HEK293 (cell line): ENCODE data around the gene RBM42.

Experiments used
- GLIS1 ChIP-seq: fragments of 450-650 bp; formaldehyde crosslinking; IDR thresholded peaks from 2 replicates; pipeline ENCODE4 v1.5.1; 2016; ENCODE audit warnings: missing biosample characterization, missing genetic modification characterization
- KLF8 ChIP-seq: fragments of 450-650 bp; formaldehyde crosslinking; IDR thresholded peaks from 2 replicates; pipeline ENCODE4 v1.5.1; 2016; ENCODE audit warnings: missing biosample characterization, missing genetic modification characterization
- KLF9 ChIP-seq: fragments of 450-650 bp; formaldehyde crosslinking; IDR thresholded peaks from 2 replicates; pipeline ENCODE4 v1.5.1; 2016; ENCODE audit warnings: missing biosample characterization, missing genetic modification characterization, low read depth
- PBX3 ChIP-seq: sonication (generic); formaldehyde crosslinking; IDR thresholded peaks from 2 replicates; pipeline ENCODE4 v1.8.1; 2022; ENCODE audit warnings: mild to moderate bottlenecking, moderate library complexity, missing genetic modification reagents
- PRDM6 ChIP-seq: fragments of 450-650 bp; formaldehyde crosslinking; IDR thresholded peaks from 2 replicates; pipeline ENCODE4 v1.5.1; 2017; ENCODE audit warnings: missing biosample characterization, missing genetic modification characterization
- WT1 ChIP-seq: fragments of 450-650 bp; formaldehyde crosslinking; IDR thresholded peaks from 2 replicates; pipeline ENCODE4 v1.5.1; 2016; ENCODE audit warnings: missing biosample characterization, missing genetic modification characterization
- ZFP37 ChIP-seq: fragments of 450-650 bp; formaldehyde crosslinking; IDR thresholded peaks from 2 replicates; pipeline ENCODE4 v1.5.1; 2016; ENCODE audit warnings: missing biosample characterization, missing genetic modification characterization
- ZIC2 ChIP-seq: fragments of 450-650 bp; formaldehyde crosslinking; IDR thresholded peaks from 2 replicates; pipeline ENCODE4 v1.5.1; 2016; ENCODE audit warnings: missing biosample characterization, missing genetic modification characterization
- ZNF10 ChIP-seq: fragments of 450-650 bp; formaldehyde crosslinking; IDR thresholded peaks from 2 replicates; pipeline ENCODE4 v1.5.1; 2017; ENCODE audit warnings: missing biosample characterization, missing genetic modification characterization
- ZNF112 ChIP-seq: fragments of 450-650 bp; formaldehyde crosslinking; IDR thresholded peaks from 2 replicates; pipeline ENCODE4 v1.5.0; 2017; ENCODE audit warnings: missing biosample characterization, missing genetic modification characterization
- ZNF174 ChIP-seq: fragments of 450-650 bp; formaldehyde crosslinking; IDR thresholded peaks from 2 replicates; pipeline ENCODE4 v1.5.0; 2017; ENCODE audit warnings: missing biosample characterization, mild to moderate bottlenecking, missing genetic modification characterization
- ZNF175 ChIP-seq: fragments of 450-650 bp; formaldehyde crosslinking; IDR thresholded peaks from 2 replicates; pipeline ENCODE4 v1.5.1; 2016; ENCODE audit warnings: missing biosample characterization, missing genetic modification characterization
- ZNF211 ChIP-seq: fragments of 450-650 bp; formaldehyde crosslinking; IDR thresholded peaks from 2 replicates; pipeline ENCODE4 v1.5.1; 2016; ENCODE audit warnings: low read depth, missing biosample characterization, missing genetic modification characterization
- ZNF214 ChIP-seq: fragments of 450-650 bp; formaldehyde crosslinking; IDR thresholded peaks from 2 replicates; pipeline ENCODE4 v1.5.1; 2017; ENCODE audit warnings: missing biosample characterization, mild to moderate bottlenecking, missing genetic modification characterization, borderline replicate concordance
- ZNF449 ChIP-seq: fragments of 450-650 bp; formaldehyde crosslinking; IDR thresholded peaks from 2 replicates; pipeline ENCODE4 v1.5.1; 2017; ENCODE audit warnings: missing biosample characterization, mild to moderate bottlenecking, missing genetic modification characterization, moderate library complexity
- ZNF488 ChIP-seq: fragments of 450-650 bp; formaldehyde crosslinking; IDR thresholded peaks from 2 replicates; pipeline ENCODE4 v1.5.1; 2016; ENCODE audit warnings: missing biosample characterization, missing genetic modification characterization
- ZNF501 ChIP-seq: fragments of 450-650 bp; formaldehyde crosslinking; IDR thresholded peaks from 2 replicates; pipeline ENCODE4 v1.5.1; 2016; ENCODE audit warnings: missing biosample characterization, missing genetic modification characterization
- ZNF513 ChIP-seq: fragments of 450-650 bp; IDR thresholded peaks from 2 replicates; pipeline ENCODE4 v1.5.1; 2018; ENCODE audit warnings: missing biosample characterization, missing genetic modification characterization
- ZNF518A ChIP-seq: fragments of 450-650 bp; formaldehyde crosslinking; conservative IDR thresholded peaks from 2 replicates; pipeline ENCODE4 v1.5.1; 2016; ENCODE audit warnings: low read depth, missing biosample characterization, missing genetic modification characterization
- ZNF600 ChIP-seq: fragments of 450-650 bp; formaldehyde crosslinking; IDR thresholded peaks from 2 replicates; pipeline ENCODE4 v1.5.1; 2016; ENCODE audit warnings: missing biosample characterization, missing genetic modification characterization
- ZNF621 ChIP-seq: fragments of 450-650 bp; formaldehyde crosslinking; IDR thresholded peaks from 2 replicates; pipeline ENCODE4 v1.5.1; 2017; ENCODE audit warnings: missing biosample characterization, missing genetic modification characterization
- ZNF623 ChIP-seq: fragments of 450-650 bp; formaldehyde crosslinking; IDR thresholded peaks from 2 replicates; pipeline ENCODE4 v1.5.1; 2016; ENCODE audit warnings: missing biosample characterization, missing genetic modification characterization
- ZNF624 ChIP-seq: fragments of 450-650 bp; formaldehyde crosslinking; IDR thresholded peaks from 2 replicates; pipeline ENCODE4 v1.5.1; 2017; ENCODE audit warnings: missing biosample characterization, missing genetic modification characterization
- ZNF677 ChIP-seq: fragments of 450-650 bp; IDR thresholded peaks from 2 replicates; pipeline ENCODE4 v1.5.0; 2018; ENCODE audit warnings: missing biosample characterization, mild to moderate bottlenecking, missing genetic modification characterization, moderate library complexity
- ZNF707 ChIP-seq: fragments of 450-650 bp; formaldehyde crosslinking; IDR thresholded peaks from 2 replicates; pipeline ENCODE4 v1.5.1; 2016; ENCODE audit warnings: missing biosample characterization, missing genetic modification characterization
- ZXDB ChIP-seq: fragments of 450-650 bp; formaldehyde crosslinking; IDR thresholded peaks from 2 replicates; pipeline ENCODE4 v1.5.1; 2016; ENCODE audit warnings: missing biosample characterization, missing genetic modification characterization

Gene RBM42

GRCh38 chr19:35643255-35644205 is 14.7 kb downstream of the RBM42 start (continued):
- TF ChIP-seq KLF8 (peak; percentile 100), PBX3 (CRISPR knock-in tag) (peak; percentile 88), ZNF211 (tag by site-specific recombination) (no peak), ZNF518A (tag by site-specific recombination) (peak; percentile 48), WT1 (tag by site-specific recombination) (peak; percentile 82), ZNF623 (tag by site-specific recombination) (no peak; the same call in 1 of the 2 replicates), ZNF175 (tag by site-specific recombination) (no peak), ZNF501 (tag by site-specific recombination) (peak; percentile 100), ZNF214 (tag by site-specific recombination) (no peak), KLF9 (tag by site-specific recombination) (peak; percentile 99), ZNF449 (tag by site-specific recombination) (peak; percentile 80), ZXDB (tag by site-specific recombination) (peak; percentile 98), ZNF677 (tag by site-specific recombination) (peak; percentile 54; the same call in 1 of the 2 replicates), ZNF10 (peak; percentile 76), PRDM6 (tag by site-specific recombination) (no peak), GLIS1 (tag by site-specific recombination) (peak; percentile 92), ZNF621 (tag by site-specific recombination) (no peak), ZNF513 (tag by site-specific recombination) (peak; percentile 45; the same call in 1 of the 2 replicates), ZFP37 (tag by site-specific recombination) (peak; percentile 99), ZNF112 (tag by site-specific recombination) (no peak), ZNF707 (tag by site-specific recombination) (no peak), ZNF600 (tag by site-specific recombination) (peak; percentile 93), ZNF624 (no peak), ZNF488 (no peak), ZIC2 (tag by site-specific recombination) (peak; percentile 96), ZNF174 (tag by site-specific recombination) (no peak)
